GM19468 (cell line): ENCODE measurements around the gene GDF7.
"Not testable (repeated sequence)": the region's sequence is repeated elsewhere in the genome, so short reads cannot be mapped to it uniquely, and the experiment has no call there.

Source experiments
- ATAC-seq: cut with Tn5 transposase; IDR thresholded peaks from one replicate; pipeline ENCODE4 v1.9.1; 2021; ENCODE audit warnings: mild to moderate bottlenecking, moderate library complexity, moderate number of reproducible peaks; ENCODE audit not compliant: unreplicated experiment; ENCODE audit errors: extremely low read depth

The GDF7 gene

DNA sequence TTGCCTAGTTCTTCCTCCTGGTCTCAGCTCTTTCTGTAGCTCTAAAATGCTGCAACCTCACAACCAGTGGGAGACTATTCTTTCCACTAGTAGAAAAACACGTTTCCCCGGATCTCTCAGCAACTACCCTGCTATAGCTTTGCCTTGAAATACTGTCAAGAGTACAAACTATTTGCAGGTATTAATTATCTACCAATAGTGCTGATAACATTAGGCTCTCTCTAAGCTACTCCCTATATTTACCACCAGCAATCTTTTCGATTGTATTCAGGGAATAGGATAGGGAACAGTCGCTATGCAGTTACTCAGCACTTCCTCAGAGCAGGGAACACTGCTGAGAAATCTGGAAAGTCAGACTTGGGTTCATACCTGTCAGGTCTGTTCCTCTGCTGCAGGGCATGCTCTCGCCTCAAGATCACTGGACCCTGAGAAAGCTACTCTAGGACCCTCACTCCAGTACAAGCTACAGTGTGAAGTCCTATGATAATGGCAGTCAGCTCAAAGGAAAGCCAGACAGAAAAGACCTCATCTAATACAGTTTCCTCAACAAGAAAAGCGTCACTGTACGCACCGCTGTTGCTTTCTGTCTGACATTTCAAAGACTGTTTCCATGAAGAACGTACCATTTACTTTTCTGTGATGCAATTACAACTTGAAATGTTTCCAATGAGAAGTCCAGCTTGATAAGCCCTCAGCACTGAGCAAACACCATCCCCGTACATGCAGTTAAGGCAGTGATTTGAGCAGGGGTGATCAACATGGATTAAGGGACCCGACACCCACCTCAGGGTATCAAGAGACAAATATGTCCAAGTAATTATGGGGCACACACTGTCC lies 22.7 kb downstream of the GDF7 start:
- no peak for ATAC-seq

DNA sequence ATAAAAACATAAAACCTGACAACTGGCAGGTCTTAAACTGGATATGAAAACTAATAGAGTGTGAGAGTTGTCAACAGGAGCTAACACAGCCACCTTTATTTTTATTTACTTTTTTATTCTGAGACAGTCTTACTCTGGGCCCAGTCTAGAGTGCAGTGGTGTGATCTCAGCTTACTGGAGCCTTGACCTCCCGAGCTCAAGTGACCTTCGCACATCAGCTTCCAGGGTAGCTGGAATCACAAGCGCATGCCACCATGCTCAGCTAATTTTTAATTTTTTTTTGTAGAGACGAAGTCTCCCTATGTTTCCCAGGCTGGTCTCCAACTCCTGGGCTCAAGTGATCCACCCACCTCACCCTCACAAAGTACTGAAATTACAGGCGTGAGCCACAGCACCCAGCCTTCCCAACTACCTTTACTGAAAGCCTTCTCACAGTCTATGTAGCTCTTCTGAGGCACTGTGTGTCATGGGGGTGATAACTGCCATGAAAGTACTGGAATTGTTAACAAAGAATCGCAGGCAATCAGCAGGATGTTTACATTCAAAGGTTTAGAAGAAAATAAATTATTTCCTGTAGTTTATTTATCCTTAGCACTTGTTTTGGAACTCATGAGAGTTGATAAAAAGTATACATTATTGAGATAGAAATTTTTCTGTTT lies 24.3 kb downstream of the GDF7 start:
- no peak for ATAC-seq

DNA sequence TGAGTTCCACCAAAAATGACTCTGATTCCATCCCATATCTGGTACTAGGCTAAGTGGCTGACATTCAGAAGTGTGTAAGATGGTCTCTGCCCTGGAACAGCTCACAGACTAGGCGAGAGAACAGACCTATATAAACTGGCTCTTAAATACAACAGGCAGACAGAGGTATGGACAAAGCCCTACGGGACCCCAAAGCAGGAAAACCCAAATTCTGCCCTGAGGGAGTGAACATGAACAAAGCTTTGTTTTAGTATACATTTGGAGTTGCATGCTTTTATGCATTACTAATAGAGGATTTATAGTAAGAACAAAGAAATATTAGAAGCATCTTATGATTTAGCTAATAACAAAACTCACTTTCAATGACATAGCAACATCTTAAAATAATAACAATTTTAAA lies 25.1 kb downstream of the GDF7 start:
- ATAC-seq: no peak

GRCh38 chr2:20693317-20693716 lies 26.4 kb downstream of the GDF7 start:
- no peak for ATAC-seq

- ATAC-seq: no peak
These were observed 29.4 kb downstream of the GDF7 start for GRCh38 chr2:20696366-20696765.

DNA sequence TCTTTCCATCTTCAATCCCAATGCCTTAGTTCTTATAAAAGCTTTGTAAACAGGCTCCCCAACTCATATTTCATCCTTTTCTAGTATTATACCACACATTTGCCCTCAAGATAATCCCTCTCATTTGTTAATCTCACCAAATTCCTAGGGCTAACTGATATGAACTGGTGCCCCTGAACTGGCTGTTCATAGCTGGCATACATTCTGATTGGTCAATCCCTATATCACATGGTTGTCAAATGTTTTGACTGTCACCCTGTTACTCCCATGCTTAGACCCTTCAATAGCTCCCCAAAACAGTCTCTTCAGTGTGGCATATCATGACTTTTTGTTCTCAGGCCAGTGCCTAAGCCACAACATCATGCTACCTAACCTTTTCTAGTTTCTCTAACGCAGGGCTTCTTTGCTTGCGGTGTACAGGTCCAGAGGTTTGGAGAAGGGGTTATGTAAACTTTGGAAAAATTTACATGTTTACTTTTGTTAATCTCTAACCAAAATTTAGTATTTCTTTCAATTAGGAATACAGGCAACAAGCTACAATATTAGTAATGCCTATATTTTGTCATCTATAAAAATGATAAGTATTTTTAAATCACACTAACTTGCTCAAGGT lies 30.5 kb downstream of the GDF7 start:
- ATAC-seq: no peak

GRCh38 chr2:20698916-20699613 lies 32.1 kb downstream of the GDF7 start:
- no peak for ATAC-seq

DNA sequence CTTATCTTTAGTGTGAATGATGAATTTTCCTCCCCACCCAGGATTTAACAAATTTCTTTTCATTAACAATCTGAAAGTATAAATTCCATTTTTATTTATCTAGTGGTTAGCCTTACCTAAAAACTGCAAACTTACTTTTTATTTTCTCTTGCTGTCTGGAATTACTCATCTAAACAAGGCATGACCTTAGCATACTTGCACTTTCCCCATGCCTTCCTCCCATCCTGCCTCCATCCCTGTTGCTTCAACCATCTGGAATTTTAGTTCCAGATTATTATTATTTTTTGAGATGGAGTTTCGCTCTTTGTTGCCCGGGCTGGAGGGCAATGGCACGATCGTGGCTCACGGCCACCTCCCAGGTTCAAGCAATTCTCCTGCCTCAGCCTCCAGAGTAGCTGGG lies 35.6 kb downstream of the GDF7 start:
- ATAC-seq: no peak

- no peak for ATAC-seq
These were observed 37.9 kb downstream of the GDF7 start for GRCh38 chr2:20704886-20705285.

- no peak for ATAC-seq
These were observed 39.3 kb downstream of the GDF7 start for GRCh38 chr2:20706217-20706616.

DNA sequence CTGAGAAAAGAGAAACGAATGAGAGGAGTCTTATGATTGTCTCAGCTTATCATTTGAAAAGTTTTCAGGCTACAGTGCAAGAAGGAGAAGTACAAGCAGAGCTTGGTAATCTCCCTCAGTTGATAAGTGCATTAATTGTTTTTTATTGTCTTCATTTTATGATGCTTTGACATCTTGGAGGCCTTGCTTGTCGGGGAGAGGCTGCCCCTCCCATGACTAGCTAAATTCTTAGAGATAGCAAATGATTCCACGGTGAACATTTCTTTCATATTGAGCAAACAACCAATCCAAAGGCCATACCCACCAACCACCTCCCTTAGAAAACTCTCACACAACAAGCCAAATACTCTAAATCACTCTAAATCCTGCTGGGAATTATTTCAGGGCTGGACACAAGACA lies 39.8 kb downstream of the GDF7 start:
- ATAC-seq: no peak

- ATAC-seq: no peak
These were observed 40.7 kb downstream of the GDF7 start for GRCh38 chr2:20707601-20708000.

GRCh38 chr2:20711641-20712040 lies 44.7 kb downstream of the GDF7 start:
- not testable (repeated sequence) for ATAC-seq

DNA sequence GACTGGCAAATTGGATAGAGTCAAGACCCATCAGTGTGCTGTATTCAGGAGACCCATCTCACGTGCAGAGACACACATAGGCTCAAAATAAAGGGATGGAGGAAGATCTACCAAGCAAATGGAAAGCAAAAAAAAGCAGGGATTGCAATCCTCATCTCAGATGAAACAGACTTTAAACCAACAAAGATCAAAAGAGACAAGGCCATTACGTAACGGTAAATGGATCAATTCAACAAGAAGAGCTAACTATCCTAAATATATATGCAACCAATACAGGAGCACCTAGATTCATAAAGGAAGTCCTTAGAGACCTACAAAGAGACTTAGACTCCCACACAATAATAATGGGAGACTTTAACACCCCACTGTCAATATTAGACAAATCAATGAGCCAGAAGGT lies 46.6 kb downstream of the GDF7 start:
- not testable (repeated sequence) for ATAC-seq

DNA sequence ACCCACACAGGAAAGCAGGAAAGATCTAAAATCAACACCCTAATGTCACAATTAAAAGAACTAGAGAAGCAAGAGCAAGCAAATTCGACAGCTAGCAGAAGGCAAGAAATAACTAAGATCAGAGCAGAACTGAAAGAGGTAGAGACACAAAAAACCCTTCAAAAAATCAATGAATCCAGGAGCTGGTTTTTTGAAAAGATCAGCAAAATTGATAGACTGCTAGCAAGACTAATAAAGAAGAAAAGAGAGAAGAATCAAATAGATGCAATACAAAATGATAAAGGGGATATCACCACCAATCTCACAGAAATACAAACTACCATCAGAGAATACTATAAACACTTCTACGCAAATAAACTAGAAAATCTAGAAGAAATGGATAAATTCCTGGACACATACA lies 47.5 kb downstream of the GDF7 start:
- ATAC-seq: not testable (repeated sequence)

- ATAC-seq: not testable (repeated sequence)
These were observed 49.2 kb downstream of the GDF7 start for GRCh38 chr2:20716164-20716563.

GRCh38 chr2:20717641-20718040 lies 50.7 kb downstream of the GDF7 start:
- ATAC-seq: no peak

DNA sequence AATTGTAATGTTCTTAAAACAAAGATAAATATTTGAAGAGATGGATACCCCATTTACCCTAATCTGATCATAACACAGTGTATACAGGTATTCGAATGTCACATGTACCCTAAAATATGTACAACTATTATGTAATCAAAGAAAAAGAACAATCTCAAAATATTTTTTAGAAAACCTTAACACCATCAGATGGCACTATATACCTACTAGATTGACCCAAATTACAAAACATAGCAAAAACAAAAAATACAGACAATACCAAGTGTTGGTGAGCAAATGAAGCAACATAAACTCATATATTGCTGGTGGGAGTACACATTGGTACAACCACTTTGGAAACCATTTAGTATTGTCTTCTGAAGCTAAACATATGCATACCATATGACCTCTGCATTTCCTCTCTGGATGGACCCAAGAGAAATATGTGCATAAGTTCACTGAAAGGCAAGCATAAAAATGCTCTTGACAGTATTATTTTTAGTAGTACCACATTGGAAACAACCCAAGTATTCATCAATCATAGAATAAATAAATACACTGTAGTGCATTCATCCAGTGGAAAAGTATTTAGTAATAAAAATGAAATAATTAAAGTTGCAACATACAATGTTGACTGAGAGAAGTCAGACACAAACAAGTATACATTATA lies 55.8 kb downstream of the GDF7 start:
- no peak for ATAC-seq

DNA sequence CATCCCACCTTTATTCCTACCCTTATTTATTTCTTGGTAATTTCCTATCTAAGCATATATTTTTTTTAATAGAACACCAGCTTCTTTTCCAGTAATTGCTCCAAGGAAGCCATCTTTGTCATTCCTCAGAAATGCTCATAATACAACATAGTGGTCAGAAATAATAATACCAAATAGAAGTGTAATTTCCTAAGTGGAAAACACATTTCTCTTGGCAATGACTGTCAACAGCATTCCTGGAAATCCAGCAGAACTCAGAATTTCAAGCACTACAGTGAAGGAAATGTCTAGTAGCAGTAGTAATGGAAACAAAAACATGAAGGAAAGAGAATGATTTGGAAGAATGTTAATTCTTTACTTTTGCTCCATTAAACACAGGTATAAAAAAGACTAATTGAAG lies 56.6 kb downstream of the GDF7 start:
- no peak for ATAC-seq

DNA sequence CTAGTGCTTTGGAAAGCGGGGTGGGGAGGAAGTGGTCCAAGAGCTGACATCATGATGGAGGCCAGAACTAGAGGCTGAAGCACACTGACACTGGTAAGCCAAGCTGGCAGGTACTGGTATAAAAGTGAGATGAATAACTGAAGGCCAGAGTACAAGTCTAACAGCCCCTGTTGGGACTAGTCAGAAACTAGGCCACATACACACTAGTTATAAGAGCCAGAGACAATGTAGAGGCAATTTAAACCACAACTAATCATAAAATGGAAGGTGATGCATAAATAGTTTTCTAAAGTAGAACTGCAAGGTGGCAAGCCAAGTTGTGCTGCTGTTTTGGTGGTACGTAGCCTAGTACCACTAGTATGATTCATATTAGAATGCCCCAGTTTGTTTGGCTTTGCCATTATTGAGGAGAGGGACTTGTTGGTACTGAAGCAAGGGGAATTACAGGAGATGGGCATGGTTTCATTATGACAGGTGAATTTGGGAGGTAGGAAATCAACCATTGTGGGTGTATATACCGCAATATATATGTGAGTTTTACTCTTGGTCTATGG lies 57.6 kb downstream of the GDF7 start:
- no peak for ATAC-seq
